Measurements from ENCODE around the gene KIAA1328. TPM values are rescaled to one million over a fixed set of nuclear protein-coding genes. Genes with fewer than 3 reads are reported as not detected.
"Not testable (repeated sequence)": the region's sequence is repeated elsewhere in the genome, so short reads cannot be mapped to it uniquely, and the experiment has no call there.

Gene KIAA1328
- total RNA-seq, 8 experiments from 2014 or later = 2.3 to 11.3 (median 8.8) TPM

- in situ Hi-C loops (cut with MboI; ENCODE audit: low pct_unique_long_range_greater_than_20kb in 2 of 9, low sequenced_read_pairs in 9 of 9, unreplicated experiment in 9 of 9) = no loop called here
- 80 to 100% (median 88%) methylated on average over 1 of the region's 1 CpG; no CpG with 5 or more reads in 5 of the 10 experiments for WGBS, 10 experiments
- ATAC-seq (replicated peaks in 6 of 8) = no peak
Observed at GRCh38 chr18:36867056-36867455, 38.1 kb downstream of the KIAA1328 start.

GRCh38 chr18:36871801-36872200 is 42.9 kb downstream of the KIAA1328 start:
- peaks cover 0 to 9% of the 10 kb centered on the region in 2 donors for H3K4me1 ChIP-seq (replicated peaks in 1 of 2)
- H3K27ac ChIP-seq = no peak overlapping the region
- ATAC-seq (replicated peaks in 6 of 8) = no peak
- 63 to 90% (median 75%) methylated on average over 1 to 3 of the region's 3 CpGs; no CpG with 5 or more reads in 5 of the 10 experiments for WGBS, 10 experiments
- no peak overlapping the region for H3K4me3 ChIP-seq
- in situ Hi-C loops (cut with MboI; ENCODE audit: low pct_unique_long_range_greater_than_20kb in 2 of 9, low sequenced_read_pairs in 9 of 9, unreplicated experiment in 9 of 9) = no loop called here

More at GRCh38 chr18:36867056-36867455, 38.1 kb downstream of the KIAA1328 start:
- no peak overlapping the region for H3K4me3 ChIP-seq
- peaks cover 0 to 9% of the 10 kb centered on the region in 2 donors for H3K4me1 ChIP-seq (replicated peaks in 1 of 2)
- H3K27ac ChIP-seq = no peak overlapping the region

DNA sequence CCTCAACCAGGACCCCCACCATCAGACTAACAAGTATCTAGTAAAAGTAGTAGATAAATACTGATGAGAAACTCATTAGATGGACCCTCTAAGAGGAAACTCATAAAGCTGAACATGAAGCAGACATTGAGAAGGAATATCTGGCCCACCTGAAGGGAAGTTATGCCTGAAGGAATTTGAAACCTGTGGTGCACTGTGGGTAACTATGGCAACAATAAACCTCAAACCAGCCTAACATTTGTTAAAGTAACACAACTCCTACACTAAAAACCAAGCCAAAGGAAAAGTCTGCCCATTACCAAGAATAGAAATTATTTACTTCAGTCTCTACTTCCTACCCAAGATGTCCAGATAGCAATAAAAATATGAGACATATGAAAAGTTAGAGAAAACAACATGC is 43.4 kb downstream of the KIAA1328 start:
- Histone ChIP-seq H3K27ac (no peak overlapping the region), H3K4me1 (replicated peaks in 1 of 2) (peaks cover 0 to 7% of the 10 kb centered on the region in 2 donors), H3K4me3 (no peak overlapping the region)
- in situ Hi-C loops (cut with MboI; ENCODE audit: low pct_unique_long_range_greater_than_20kb in 2 of 9, low sequenced_read_pairs in 9 of 9, unreplicated experiment in 9 of 9) = no loop called here
- ATAC-seq (replicated peaks in 6 of 8) = no peak

- H3K4me1 ChIP-seq (replicated peaks in 1 of 2); in situ Hi-C loops (cut with MboI; ENCODE audit: low pct_unique_long_range_greater_than_20kb in 2 of 9, low sequenced_read_pairs in 9 of 9, unreplicated experiment in 9 of 9); H3K27ac ChIP-seq; H3K4me3 ChIP-seq; ATAC-seq (replicated peaks in 6 of 8): not testable (repeated sequence)
Observed at GRCh38 chr18:36873826-36874225, 44.9 kb downstream of the KIAA1328 start.

GRCh38 chr18:36879796-36880195 is 50.9 kb downstream of the KIAA1328 start:
- in situ Hi-C loops (cut with MboI; ENCODE audit: low pct_unique_long_range_greater_than_20kb in 2 of 9, low sequenced_read_pairs in 9 of 9, unreplicated experiment in 9 of 9); H3K4me1 ChIP-seq (replicated peaks in 1 of 2); ATAC-seq (replicated peaks in 6 of 8); H3K4me3 ChIP-seq; H3K27ac ChIP-seq: not testable (repeated sequence)
- 73 to 100% (median 100%) methylated on average over 1 to 3 of the region's 3 CpGs; no CpG with 5 or more reads in 6 of the 10 experiments for WGBS, 10 experiments

DNA sequence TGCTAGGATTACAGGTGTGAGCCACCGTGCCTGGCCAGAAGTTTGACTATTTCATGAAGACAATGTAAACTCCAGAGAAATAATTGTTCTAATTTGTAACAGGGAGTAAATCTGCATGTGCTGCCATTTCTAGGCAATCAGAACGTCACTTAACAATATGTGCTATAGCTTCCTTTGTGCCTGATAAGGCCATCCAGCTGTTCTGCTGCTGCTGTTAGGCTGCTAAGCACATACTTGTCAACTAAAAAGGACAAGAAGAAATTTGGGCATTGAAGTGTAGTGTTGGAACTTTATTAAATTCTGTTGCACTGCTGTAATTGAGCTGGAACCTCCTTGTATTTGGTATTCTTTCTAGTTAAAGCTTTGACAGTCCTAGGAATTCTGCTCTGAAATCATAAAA is 57.1 kb downstream of the KIAA1328 start:
- ATAC-seq (replicated peaks in 6 of 8) = no peak
- Histone ChIP-seq H3K27ac (no peak overlapping the region), H3K4me1 (replicated peaks in 1 of 2) (no peaks in the 10 kb centered on the region), H3K4me3 (no peak overlapping the region)
- 70 to 100% (median 100%) methylated on average over 1 to 2 of the region's 2 CpGs; no CpG with 5 or more reads in 4 of the 10 experiments for WGBS, 10 experiments
- in situ Hi-C loops (cut with MboI; ENCODE audit: low pct_unique_long_range_greater_than_20kb in 2 of 9, low sequenced_read_pairs in 9 of 9, unreplicated experiment in 9 of 9) = no loop called here

DNA sequence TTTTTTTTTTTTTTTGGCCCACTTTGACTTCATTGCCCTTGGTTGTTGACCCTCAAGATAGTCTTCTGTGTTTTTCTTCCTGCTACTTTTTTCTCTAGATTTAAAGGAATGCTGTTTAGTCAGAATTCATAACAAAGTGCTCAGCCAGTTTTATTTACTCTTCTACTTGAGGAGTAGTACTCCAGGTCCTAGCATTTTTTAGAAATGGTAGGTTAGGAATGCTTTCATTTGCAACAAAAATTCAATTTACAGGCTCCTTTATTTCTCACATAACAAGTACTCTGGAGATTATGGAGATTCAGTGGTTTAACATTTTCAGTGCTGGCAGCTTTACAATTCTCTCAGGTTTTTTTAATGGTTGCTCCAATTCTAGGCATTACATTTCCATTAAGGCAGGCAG is 58.2 kb downstream of the KIAA1328 start:
- in situ Hi-C loops (cut with MboI; ENCODE audit: low pct_unique_long_range_greater_than_20kb in 2 of 9, low sequenced_read_pairs in 9 of 9, unreplicated experiment in 9 of 9) = no loop called here
- H3K4me3 ChIP-seq = no peak overlapping the region
- no peak overlapping the region for H3K27ac ChIP-seq
- peak in 3 of 8 experiments; percentile 33 to 59 (median 37) for ATAC-seq (replicated peaks in 6 of 8)
- no peaks in the 10 kb centered on the region for H3K4me1 ChIP-seq (replicated peaks in 1 of 2)

DNA sequence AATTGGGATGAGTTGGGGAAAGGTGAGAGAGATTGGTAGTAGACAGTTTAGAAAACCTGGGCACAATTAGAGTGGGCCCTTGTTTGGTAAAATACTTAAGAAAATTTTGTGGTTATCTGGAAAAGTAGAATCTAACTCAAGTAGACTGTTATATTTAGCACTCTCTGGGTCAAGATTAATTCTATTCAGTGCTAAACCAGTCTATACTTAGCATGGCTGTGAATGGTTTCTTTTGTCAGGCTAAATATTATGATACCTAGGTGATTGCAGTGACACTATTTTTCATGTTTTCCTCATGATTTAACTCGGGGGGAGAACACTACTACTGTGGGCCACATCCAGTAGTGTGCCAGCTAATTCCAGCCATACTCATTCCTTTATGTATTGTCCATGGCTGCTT is 58.9 kb downstream of the KIAA1328 start:
- ATAC-seq (replicated peaks in 6 of 8) = peak in 1 of 8 experiments; percentile 43
- H3K27ac ChIP-seq = no peak overlapping the region
- in situ Hi-C loops (cut with MboI; ENCODE audit: low pct_unique_long_range_greater_than_20kb in 2 of 9, low sequenced_read_pairs in 9 of 9, unreplicated experiment in 9 of 9) = no loop called here
- H3K4me1 ChIP-seq (replicated peaks in 1 of 2) = no peaks in the 10 kb centered on the region
- WGBS, 10 experiments = 38 to 100% (median 86%) methylated on average over 1 of the region's 1 CpG; no CpG with 5 or more reads in 5 of the 10 experiments
- H3K4me3 ChIP-seq = no peak overlapping the region

- no peak for ATAC-seq (replicated peaks in 6 of 8)
- Histone ChIP-seq H3K27ac (no peak overlapping the region), H3K4me3 (no peak overlapping the region), H3K4me1 (replicated peaks in 1 of 2) (no peaks in the 10 kb centered on the region)
- in situ Hi-C loops (cut with MboI; ENCODE audit: low pct_unique_long_range_greater_than_20kb in 2 of 9, low sequenced_read_pairs in 9 of 9, unreplicated experiment in 9 of 9) = no loop called here
Observed at GRCh38 chr18:36888778-36889177, 59.9 kb downstream of the KIAA1328 start.

DNA sequence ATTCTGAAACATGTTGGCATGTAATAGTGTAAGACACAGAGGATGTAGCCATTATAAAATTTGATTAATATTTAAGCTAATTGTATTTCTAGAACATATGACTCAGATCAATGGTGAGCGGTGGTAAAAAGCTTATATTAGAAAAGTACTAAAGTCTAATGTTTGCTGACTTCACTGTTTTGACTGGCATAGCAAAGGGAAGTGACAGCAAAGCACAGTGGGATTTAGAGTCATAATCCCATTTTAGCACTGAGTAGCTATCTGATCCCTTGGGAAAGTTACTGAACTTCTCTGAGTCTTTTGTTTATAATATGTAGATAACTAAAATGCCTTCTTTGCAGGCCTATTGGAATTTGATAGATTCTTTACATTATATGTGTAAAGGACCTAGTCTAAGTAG is 60.4 kb downstream of the KIAA1328 start:
- no peaks in the 10 kb centered on the region for H3K4me1 ChIP-seq (replicated peaks in 1 of 2)
- H3K27ac ChIP-seq = no peak overlapping the region
- H3K4me3 ChIP-seq = no peak overlapping the region
- in situ Hi-C loops (cut with MboI; ENCODE audit: low pct_unique_long_range_greater_than_20kb in 2 of 9, low sequenced_read_pairs in 9 of 9, unreplicated experiment in 9 of 9) = no loop called here
- peak in 1 of 8 experiments; percentile 31 for ATAC-seq (replicated peaks in 6 of 8)
- 50 to 100% (median 100%) methylated on average over 1 of the region's 1 CpG for WGBS, 10 experiments

GRCh38 chr18:36889742-36890141 is 60.8 kb downstream of the KIAA1328 start:
- Histone ChIP-seq H3K4me1 (replicated peaks in 1 of 2) (no peaks in the 10 kb centered on the region), H3K4me3 (no peak overlapping the region), H3K27ac (no peak overlapping the region)
- in situ Hi-C loops (cut with MboI; ENCODE audit: low pct_unique_long_range_greater_than_20kb in 2 of 9, low sequenced_read_pairs in 9 of 9, unreplicated experiment in 9 of 9) = no loop called here
- no peak for ATAC-seq (replicated peaks in 6 of 8)

- in situ Hi-C loops (cut with MboI; ENCODE audit: low pct_unique_long_range_greater_than_20kb in 2 of 9, low sequenced_read_pairs in 9 of 9, unreplicated experiment in 9 of 9) = no loop called here
- 79 to 100% (median 95%) methylated on average over 1 to 3 of the region's 3 CpGs; no CpG with 5 or more reads in 1 of the 10 experiments for WGBS, 10 experiments
- no peak overlapping the region for H3K4me3 ChIP-seq
- H3K4me1 ChIP-seq (replicated peaks in 1 of 2) = no peaks in the 10 kb centered on the region
- ATAC-seq (replicated peaks in 6 of 8) = no peak
- no peak overlapping the region for H3K27ac ChIP-seq
Observed at GRCh38 chr18:36890598-36890997, 61.7 kb downstream of the KIAA1328 start.

DNA sequence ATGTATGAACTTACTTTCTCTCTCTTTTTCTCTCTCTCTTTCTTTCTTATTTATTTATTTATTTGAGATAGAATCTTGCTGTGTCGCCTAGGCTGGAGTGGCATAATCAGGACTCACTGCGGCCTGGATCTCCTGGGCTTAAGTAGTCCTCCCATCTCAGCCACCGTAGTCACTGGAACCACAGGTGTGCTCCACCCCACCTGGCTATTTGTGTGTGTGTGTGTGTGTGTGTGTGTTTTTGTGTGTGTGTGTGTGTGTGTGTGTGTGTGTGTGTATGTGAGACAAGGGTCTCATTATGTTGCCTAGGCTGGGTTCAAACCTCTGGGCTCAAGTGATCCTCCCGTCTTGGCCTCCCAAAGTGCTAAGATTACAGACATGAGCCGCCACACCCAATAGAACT is 64.3 kb downstream of the KIAA1328 start:
- in situ Hi-C loops (cut with MboI; ENCODE audit: low pct_unique_long_range_greater_than_20kb in 2 of 9, low sequenced_read_pairs in 9 of 9, unreplicated experiment in 9 of 9) = no loop called here
- no peaks in the 10 kb centered on the region for H3K4me1 ChIP-seq (replicated peaks in 1 of 2)
- no peak for ATAC-seq (replicated peaks in 6 of 8)
- H3K4me3 ChIP-seq = no peak overlapping the region
- 88 to 100% (median 100%) methylated on average over 1 to 4 of the region's 5 CpGs; no CpG with 5 or more reads in 1 of the 10 experiments for WGBS, 10 experiments
- H3K27ac ChIP-seq = no peak overlapping the region

- Histone ChIP-seq H3K4me3 (no peak overlapping the region), H3K4me1 (replicated peaks in 1 of 2) (no peaks in the 10 kb centered on the region), H3K27ac (no peak overlapping the region)
- ATAC-seq (replicated peaks in 6 of 8) = no peak
- in situ Hi-C loops (cut with MboI; ENCODE audit: low pct_unique_long_range_greater_than_20kb in 2 of 9, low sequenced_read_pairs in 9 of 9, unreplicated experiment in 9 of 9) = no loop called here
- 61 to 100% (median 83%) methylated on average over 1 to 3 of the region's 4 CpGs; no CpG with 5 or more reads in 3 of the 10 experiments for WGBS, 10 experiments
Observed at GRCh38 chr18:36895606-36896005, 66.7 kb downstream of the KIAA1328 start.
